Measurements from ENCODE around the gene SLC25A18. TPM values are rescaled to one million over a fixed set of nuclear protein-coding genes. Genes with fewer than 3 reads are reported as not detected.

SLC25A18 gene
- total RNA-seq, 1 experiment from 2014 or later, result 2.1 TPM

GRCh38 chr22:17579535-17579981 is 16.3 kb downstream of the SLC25A18 start:
- Mint-ChIP-seq H3K4me3 (no peak overlapping the region), H3K36me3 (no peaks in the 10 kb centered on the region), H3K4me1 (0 out of 2 replicates have a peak, but pooled peaks cover 7% of the 10 kb centered on the region), H3K27me3 (ENCODE audit: low read depth) (no peaks in the 10 kb centered on the region), H3K27ac (no peak overlapping the region; the same call in 1 of the 2 replicates), H3K9me3 (no peaks in the 10 kb centered on the region)
- DNase-seq (ENCODE audit: low spot score) (no peak), ATAC-seq (no peak)
- no peak for TF ChIP-seq ATF6 (CRISPR knock-in tag; IDR thresholded peaks at IDR 0.05)
- no peak for TF ChIP-seq AFF4 (CRISPR knock-in tag; IDR thresholded peaks at IDR 0.05; ENCODE audit: borderline replicate concordance)
- no peak for TF ChIP-seq ZNF138 (CRISPR knock-in tag; conservative IDR thresholded peaks at IDR 0.05)
- TF ChIP-seq CREM (CRISPR knock-in tag; IDR thresholded peaks at IDR 0.05), result no peak
- no peak for TF ChIP-seq CREB1 (CRISPR knock-in tag; IDR thresholded peaks at IDR 0.05)
- TF ChIP-seq ATF1 (CRISPR knock-in tag; IDR thresholded peaks at IDR 0.05), result no peak
- no peak for TF ChIP-seq ZSCAN18 (CRISPR knock-in tag; IDR thresholded peaks at IDR 0.05)
- TF ChIP-seq OVOL2 (CRISPR knock-in tag; IDR thresholded peaks at IDR 0.05; ENCODE audit: borderline replicate concordance), result no peak
- no peak for TF ChIP-seq SP1 (CRISPR knock-in tag; conservative IDR thresholded peaks at IDR 0.05)
- no peak for TF ChIP-seq FOXJ3 (CRISPR knock-in tag; IDR thresholded peaks at IDR 0.05; ENCODE audit: borderline replicate concordance)
- POLR2A ChIA-PET, result no interaction called here
- CTCF ChIA-PET, result interaction anchor here (0.9 to 1.8 kb wide), 3 partner anchors 8 to 460 kb away, joined by 3 to 10 read pairs (median 6); no protein-coding TSS in a partner anchor

GRCh38 chr22:17580441-17581031 is 17.2 kb downstream of the SLC25A18 start:
- no peaks in the 10 kb centered on the region for H3K27me3 Mint-ChIP-seq (ENCODE audit: low read depth)
- H3K4me1 Mint-ChIP-seq, result 0 out of 2 replicates have a peak, but pooled peaks cover 7% of the 10 kb centered on the region
- POLR2A ChIA-PET, result interaction anchor here (0.6 to 1.2 kb wide), 2 partner anchors 9 to 89 kb away, joined by 3 read pairs; no protein-coding TSS in a partner anchor
- CTCF ChIA-PET, result interaction anchor here (0.6 to 1.8 kb wide), 8 partner anchors 9 to 461 kb away, joined by 3 to 10 read pairs (median 5); no protein-coding TSS in a partner anchor
- no peak overlapping the region for H3K4me3 Mint-ChIP-seq
- ATAC-seq (peak; percentile 87), DNase-seq (ENCODE audit: low spot score) (peak; percentile 51)
- H3K36me3 Mint-ChIP-seq, result no peaks in the 10 kb centered on the region
- H3K9me3 Mint-ChIP-seq, result no peaks in the 10 kb centered on the region
- 0 out of 2 replicates have a peak overlapping the region, but pooled peaks have one; percentile 29 for H3K27ac Mint-ChIP-seq
- TF ChIP-seq TEAD4 (CRISPR knock-in tag; IDR thresholded peaks at IDR 0.05) (no peak), STAT6 (CRISPR knock-in tag; conservative IDR thresholded peaks at IDR 0.05; ENCODE audit: low read depth) (no peak), JUN (CRISPR knock-in tag; IDR thresholded peaks at IDR 0.05) (no peak), USF2 (CRISPR knock-in tag; IDR thresholded peaks at IDR 0.05) (peak; percentile 50; the same call in 1 of the 2 replicates)
